ENCODE results near the gene AP1B1. TPM values are rescaled to one million over a fixed set of nuclear protein-coding genes. Genes with fewer than 3 reads are reported as not detected.

The AP1B1 gene
- total and polyA plus RNA-seq, 2 of the 8 experiments (the other 6 are each of a cell fraction or from before 2014, with no cell fraction given) = 64.2 to 86.8 TPM

DNA sequence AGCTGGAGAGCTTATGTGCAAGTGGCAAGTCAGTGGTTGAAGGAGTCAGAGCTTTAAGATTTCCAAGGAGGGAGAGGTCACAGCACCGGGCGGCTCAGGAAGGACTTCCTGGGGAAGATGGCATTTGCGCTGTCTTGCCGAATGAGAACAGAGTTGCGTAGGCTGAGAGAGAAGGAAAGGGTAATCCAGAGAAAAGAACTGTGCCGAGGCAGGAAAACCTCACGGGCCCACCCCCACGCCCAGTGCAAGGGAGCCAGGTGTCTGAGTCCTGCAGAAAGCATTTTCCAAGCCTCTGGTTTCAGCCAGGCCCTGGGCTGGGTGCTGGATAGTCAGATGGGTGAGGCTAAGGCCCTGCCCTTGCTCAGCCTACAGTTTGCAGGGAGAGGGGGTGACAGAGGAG lies 3.2 kb upstream of the AP1B1 start (continued):
- TF ChIP-seq KDM4A (IDR thresholded peaks at IDR 0.05; ENCODE audit: low read depth, low read length, severe bottlenecking) = no peak
- no peak for TF ChIP-seq GTF2F1 (IDR thresholded peaks at IDR 0.05; ENCODE audit: borderline replicate concordance, low read depth, low read length)
- TF ChIP-seq TAF7 (optimal IDR thresholded peaks at IDR 0.05; ENCODE audit: borderline replicate concordance, low read depth, low read length) = no peak
- no peak for TF ChIP-seq CREB1 (IDR thresholded peaks at IDR 0.05)
- no peak for TF ChIP-seq EZH2 (IDR thresholded peaks at IDR 0.05; ENCODE audit: low read depth, low read length, severe bottlenecking)

Data from H1 (cell line).